Endothelial cell of umbilical vein (primary cell): ENCODE results near the gene TEX54. TPM values are rescaled to one million over a fixed set of nuclear protein-coding genes. Genes with fewer than 3 reads are reported as not detected.

Source experiments
- BruUV-seq: library from RNA; stranded (reverse); fragments of 400-500 nt; replicated peaks from 2 replicates; lab custom pipeline; 2021; lab: Mats Ljungman, UMichigan
- CTCF ChIA-PET: fragments of 300-600, 350-600 bp; sonication (Branson Sonifier 250); formaldehyde crosslinking; loops from one replicate; lab custom pipeline; 2021; ENCODE audit warnings: antibody characterized with exemption, inconsistent platforms; lab: Charles Lee
- POLR2A ChIA-PET: fragments of 300-600, 350-600 bp; sonication (Branson Sonifier 250); formaldehyde crosslinking; loops from one replicate; lab custom pipeline; 2021; ENCODE audit warnings: antibody characterized with exemption, inconsistent platforms; lab: Charles Lee
- DNase-seq: peaks from one replicate; pipeline ENCODE4 v3.0.0-alpha.2; 2011; ENCODE audit warnings: low read depth, low spot score
- FAIRE-seq: peaks from 2 replicates; lab custom pipeline; 2011; peaks lifted over from hg19 to GRCh38; lab: Jason Lieb, UNC
- H2AFZ ChIP-seq: 2 replicates; pipeline ENCODE4 v1.6.0; 2012; ENCODE audit warnings: low read depth, low read length, control low read depth, inconsistent platforms
- H3K27ac ChIP-seq: 2 replicates; pipeline ENCODE4 v1.5.1; 2011; ENCODE audit warnings: low read depth, mild to moderate bottlenecking, control low read depth, low read length, moderate library complexity; ENCODE audit not compliant: insufficient read depth
- H3K27me3 ChIP-seq, 2 experiments: 2 replicates each; pipeline versions ENCODE4 v1.6.0 to v1.6.1; 2011; ENCODE audit warnings: low read length in 2 of 2, mixed read lengths in 1 of 2; ENCODE audit not compliant: control insufficient read depth in 2 of 2, insufficient read depth in 2 of 2
- H3K36me3 ChIP-seq, 2 experiments: 2 replicates in 1 of 2; 3 replicates in 1 of 2; pipeline ENCODE4 v1.5.1; 2011; ENCODE audit warnings: low read length in 2 of 2, mild to moderate bottlenecking in 1 of 2, moderate library complexity in 1 of 2; ENCODE audit not compliant: control insufficient read depth in 2 of 2, insufficient read depth in 2 of 2; ENCODE audit errors: extremely low read depth in 1 of 2
- H3K4me1 ChIP-seq: 3 replicates; pipeline ENCODE4 v1.5.1; 2011; ENCODE audit warnings: mild to moderate bottlenecking, low read length; ENCODE audit not compliant: control insufficient read depth, insufficient read depth; ENCODE audit errors: extremely low read depth
- H3K4me2 ChIP-seq: 2 replicates; pipeline ENCODE4 v1.6.1; 2011; ENCODE audit warnings: low read length, control low read depth, mixed read lengths; ENCODE audit not compliant: insufficient read depth
- H3K4me3 ChIP-seq, 3 experiments: fragments of 200-600 bp in 1 of 3; sonication (generic), shearing (Covaris generic) in 1 of 3; replicated peaks in 1 of 3; 2 replicates each; pipeline ENCODE4 v1.5.1; 2011 to 2016; ENCODE audit warnings: control low read depth in 3 of 3, low read length in 3 of 3, mild to moderate bottlenecking in 2 of 3, inconsistent platforms in 1 of 3, low read depth in 1 of 3, moderate library complexity in 1 of 3; ENCODE audit not compliant: insufficient read depth in 1 of 3
- H3K79me2 ChIP-seq: 2 replicates; pipeline ENCODE4 v1.6.0; 2012; ENCODE audit warnings: low read length, inconsistent platforms; ENCODE audit not compliant: control insufficient read depth, insufficient read depth
- H3K9ac ChIP-seq: replicated peaks from 2 replicates; pipeline ENCODE3; 2011; ENCODE audit warnings: low read length, control low read depth; ENCODE audit not compliant: insufficient read depth; ENCODE audit errors: extremely low read depth
- H3K9me1 ChIP-seq: replicated peaks from 3 replicates; pipeline ENCODE4 v1.6.0; 2011; ENCODE audit warnings: mild to moderate bottlenecking, low read length; ENCODE audit not compliant: control insufficient read depth, insufficient read depth; ENCODE audit errors: extremely low read depth
- H3K9me3 ChIP-seq: replicated peaks from 2 replicates; pipeline ENCODE4 v1.5.1; 2012; ENCODE audit warnings: low read length, inconsistent platforms; ENCODE audit not compliant: control insufficient read depth, insufficient read depth
- H4K20me1 ChIP-seq: replicated peaks from 2 replicates; pipeline ENCODE3; 2011; ENCODE audit warnings: mild to moderate bottlenecking, low read length; ENCODE audit not compliant: control insufficient read depth, insufficient read depth; ENCODE audit errors: extremely low read depth
- POLR2A ChIP-seq: IDR thresholded peaks from 2 replicates; pipeline ENCODE4 v1.6.1; 2012; ENCODE audit warnings: low read depth, mild to moderate bottlenecking, control low read depth, low read length
- POLR2AphosphoS5 ChIP-seq: IDR thresholded peaks from 2 replicates; pipeline ENCODE4 v1.6.1; 2012; ENCODE audit warnings: low read depth, mild to moderate bottlenecking, control low read depth, low read length, moderate library complexity; ENCODE audit not compliant: insufficient read depth
- dilution Hi-C: fragments of 300-500 bp; cut with MboI; formaldehyde crosslinking; loops from one replicate; pipeline ENCODE4 v1.15.0; 2019; ENCODE audit warnings: low sequenced_read_pairs; ENCODE audit not compliant: extremely low pct_ligation_motif_present
- intact Hi-C: fragments of 100-400 bp; cut with micrococcal nuclease; formaldehyde crosslinking; loops from one replicate; pipeline ENCODE4 v1.10.0; 2022
- polyA plus RNA-seq, 4 experiments: library from polyadenylated mRNA; depleted of rRNA in 3 of 4; stranded (reverse) in 3 of 4; unstranded in 1 of 4; fragments of >200 nt; gene quantifications; 2 replicates each; pipeline versions ENCODE4 v1.2.1 to v1.2.3, GENCODE V29; 2011 to 2012; ENCODE audit warnings: missing spikeins in 1 of 4
- total RNA-seq: library from RNA; stranded (reverse); gene quantifications from 2 replicates; pipeline ENCODE4 v1.2.3, GENCODE V29; 2021
- TF ChIP-seq, protein P1 (sequence below): IDR thresholded peaks from 2 replicates; pipeline ENCODE4 v1.6.1; 2011; ENCODE audit not compliant: insufficient read depth, insufficient read length

The TEX54 gene
- total and polyA plus RNA-seq, 2 donors (not counting 3 experiments of a cell fraction or from before 2014, with no cell fraction given): not detected

DNA sequence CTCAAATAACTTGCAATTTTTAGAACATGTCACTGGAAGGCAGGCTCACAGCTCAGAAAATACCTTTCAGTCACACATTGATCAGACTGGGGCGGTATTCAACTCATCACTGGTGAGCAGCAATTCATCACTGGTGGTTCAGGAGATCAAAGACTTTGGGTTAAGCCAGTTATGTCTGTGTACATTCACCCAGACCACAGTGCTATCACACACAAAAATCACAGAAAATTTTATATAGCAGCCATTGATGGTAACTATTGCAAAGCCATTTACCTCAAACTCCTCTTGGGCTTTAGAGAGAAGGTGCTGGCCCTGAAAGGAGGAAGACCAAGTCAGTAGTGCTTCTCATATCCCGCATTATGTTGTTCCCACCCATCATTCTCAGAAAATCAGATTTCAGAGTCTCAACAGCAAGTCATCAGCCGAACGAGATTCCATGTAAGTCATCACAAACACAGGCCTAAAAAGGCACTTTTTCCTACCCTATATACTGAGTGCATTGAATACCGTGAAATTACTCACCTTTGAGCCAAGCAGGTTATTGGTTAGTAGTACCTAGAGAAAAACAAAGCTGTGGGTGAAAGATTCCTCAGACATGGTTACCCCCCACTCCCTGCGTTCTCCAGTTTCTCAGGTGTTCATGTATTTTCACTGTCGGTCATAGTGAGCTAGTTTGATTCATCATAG lies 20.8 kb upstream of the TEX54 start:
- no TSS peak for BruUV-seq

DNA sequence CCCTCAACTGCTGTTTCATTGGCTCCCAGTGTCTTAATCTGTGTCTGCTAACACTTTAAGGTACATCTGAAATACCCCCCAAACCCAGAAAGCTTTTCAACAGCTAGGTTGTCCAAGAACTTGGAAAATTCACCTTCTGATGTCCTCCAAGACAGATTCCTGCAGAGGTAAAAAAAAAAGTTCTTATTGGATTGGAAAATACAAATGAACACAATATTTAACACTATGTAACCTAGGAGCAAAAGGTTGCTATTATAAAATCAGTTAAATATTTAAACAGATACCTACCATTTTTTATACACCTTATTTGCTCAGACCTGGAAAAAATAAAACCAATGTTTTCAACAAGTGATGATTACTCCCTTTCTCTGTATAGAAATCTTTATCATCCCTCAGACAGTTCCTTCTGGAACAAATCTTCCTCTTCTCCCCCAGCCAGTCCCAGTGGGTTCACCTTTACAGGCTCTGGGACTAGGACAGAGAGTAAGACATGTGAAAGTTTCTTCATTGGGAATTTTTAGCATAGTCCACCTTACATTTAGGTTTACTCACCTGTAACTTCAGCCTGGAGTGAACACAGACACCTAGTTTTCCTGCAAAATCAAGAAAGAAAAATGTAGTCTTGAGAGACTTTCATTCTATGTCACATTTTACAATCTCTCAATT lies 20.0 kb upstream of the TEX54 start:
- H2AFZ ChIP-seq: no peak overlapping the region
- dilution Hi-C loops (no loop called here), intact Hi-C loops (no loop called here)
- H3K4me1 ChIP-seq: peaks cover 23% of the 10 kb centered on the region
- peaks cover 12 to 29% of the 10 kb centered on the region in 2 experiments for H3K36me3 ChIP-seq
- no peaks in the 10 kb centered on the region for H3K9me1 ChIP-seq
- H3K27me3 ChIP-seq: no peaks in the 10 kb centered on the region
- H3K9ac ChIP-seq: no peak overlapping the region
- peaks cover 10% of the 10 kb centered on the region for H4K20me1 ChIP-seq
- peak overlapping the region; percentile 91 for H3K4me2 ChIP-seq
- no peaks in the 10 kb centered on the region for H3K9me3 ChIP-seq
- ChIA-PET CTCF (interaction anchor here (0.9 to 2.3 kb wide), 5 partner anchors 9 to 66 kb away, joined by 3 to 9 read pairs (median 5); no protein-coding TSS in a partner anchor), POLR2A (interaction anchor here (9.3 kb wide), 1 partner anchor 12 kb away, joined by 186 read pairs; the partner anchor contains the start of gene WDR74)
- TF ChIP-seq POLR2AphosphoS5: peak; percentile 7
- TF ChIP-seq POLR2A: peak; percentile 45
- TF ChIP-seq, protein P1, sequence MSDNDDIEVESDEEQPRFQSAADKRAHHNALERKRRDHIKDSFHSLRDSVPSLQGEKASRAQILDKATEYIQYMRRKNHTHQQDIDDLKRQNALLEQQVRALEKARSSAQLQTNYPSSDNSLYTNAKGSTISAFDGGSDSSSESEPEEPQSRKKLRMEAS: no peak
- DNase-seq (no peak), FAIRE-seq (no peak)
- no TSS peak for BruUV-seq
- peak overlapping the region in 1 of 3 experiments; percentile 94 for H3K4me3 ChIP-seq
- H3K27ac ChIP-seq: no peak overlapping the region
- peaks cover 45% of the 10 kb centered on the region for H3K79me2 ChIP-seq

More for the DNA sequence above, 20.8 kb upstream of the TEX54 start:
- Histone ChIP-seq H4K20me1 (peaks cover 10% of the 10 kb centered on the region), H3K4me2 (peak overlapping the region; percentile 91), H3K4me1 (peaks cover 24% of the 10 kb centered on the region), H3K27ac (no peak overlapping the region), H2AFZ (no peak overlapping the region), H3K9me1 (no peaks in the 10 kb centered on the region), H3K79me2 (peaks cover 52% of the 10 kb centered on the region), H3K4me3 (peak overlapping the region; percentile 59 to 94 (median 87)), H3K9me3 (no peaks in the 10 kb centered on the region), H3K36me3 (peaks cover 12 to 29% of the 10 kb centered on the region in 2 experiments), H3K27me3 (no peaks in the 10 kb centered on the region), H3K9ac (peak overlapping the region; percentile 92)
- CTCF ChIA-PET: interaction anchor here (0.7 to 2.3 kb wide), 4 partner anchors 10 to 67 kb away, joined by 3 to 9 read pairs (median 4); partner anchors contain the start of gene TMEM179B
- dilution Hi-C loops (no loop called here), intact Hi-C loops (no loop called here)
- POLR2A ChIA-PET: interaction anchor here (0.7 to 9.3 kb wide), 5 partner anchors 13 to 99 kb away, joined by 3 to 186 read pairs (median 3); partner anchors contain the start of genes SLC3A2, STX5, WDR74 and ZBTB3
- FAIRE-seq (no peak), DNase-seq (no peak)
- TF ChIP-seq POLR2A: no peak
